PFSK-1 (cell line): ENCODE data around the gene LRRC4C.

Experiments
- FOXP2 ChIP-seq: optimal IDR thresholded peaks from 2 replicates; pipeline ENCODE3; 2011; ENCODE audit warnings: borderline replicate concordance, control low read depth, inconsistent platforms; ENCODE audit not compliant: insufficient read depth; ENCODE audit errors: extremely low read length, extremely low read depth
- POLR2AphosphoS5 ChIP-seq: IDR thresholded peaks from 2 replicates; pipeline ENCODE4 v1.6.1; 2012; ENCODE audit warnings: low read depth, mild to moderate bottlenecking, control low read depth, low read length, moderate library complexity
- REST ChIP-seq, 2 experiments: IDR thresholded peaks; 2 replicates each; pipeline versions ENCODE4 v1.6.1 to v1.8.0; 2011 to 2012; ENCODE audit warnings: low read depth in 2 of 2, low read length in 2 of 2, control low read depth in 1 of 2, inconsistent platforms in 1 of 2, mild to moderate bottlenecking in 1 of 2, moderate library complexity in 1 of 2; ENCODE audit not compliant: insufficient read depth in 1 of 2
- SIN3A ChIP-seq: IDR thresholded peaks from 2 replicates; pipeline ENCODE4 v1.6.1; 2012; ENCODE audit warnings: mild to moderate bottlenecking, low read length, moderate library complexity, borderline replicate concordance; ENCODE audit not compliant: insufficient read depth

GRCh38 chr11:41389623-41390130, 69.8 kb downstream of the LRRC4C start:
- TF ChIP-seq POLR2AphosphoS5 (no peak), SIN3A (no peak), FOXP2 (no peak), REST (IDR thresholded peaks at IDR 0.05; ENCODE audit: insufficient read depth in 1 of 2, low read depth in 2 of 2, low read length in 2 of 2) (no peak)
